ENCODE results near the gene BNIP3.

BNIP3 gene, protein sequence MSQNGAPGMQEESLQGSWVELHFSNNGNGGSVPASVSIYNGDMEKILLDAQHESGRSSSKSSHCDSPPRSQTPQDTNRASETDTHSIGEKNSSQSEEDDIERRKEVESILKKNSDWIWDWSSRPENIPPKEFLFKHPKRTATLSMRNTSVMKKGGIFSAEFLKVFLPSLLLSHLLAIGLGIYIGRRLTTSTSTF

DNA sequence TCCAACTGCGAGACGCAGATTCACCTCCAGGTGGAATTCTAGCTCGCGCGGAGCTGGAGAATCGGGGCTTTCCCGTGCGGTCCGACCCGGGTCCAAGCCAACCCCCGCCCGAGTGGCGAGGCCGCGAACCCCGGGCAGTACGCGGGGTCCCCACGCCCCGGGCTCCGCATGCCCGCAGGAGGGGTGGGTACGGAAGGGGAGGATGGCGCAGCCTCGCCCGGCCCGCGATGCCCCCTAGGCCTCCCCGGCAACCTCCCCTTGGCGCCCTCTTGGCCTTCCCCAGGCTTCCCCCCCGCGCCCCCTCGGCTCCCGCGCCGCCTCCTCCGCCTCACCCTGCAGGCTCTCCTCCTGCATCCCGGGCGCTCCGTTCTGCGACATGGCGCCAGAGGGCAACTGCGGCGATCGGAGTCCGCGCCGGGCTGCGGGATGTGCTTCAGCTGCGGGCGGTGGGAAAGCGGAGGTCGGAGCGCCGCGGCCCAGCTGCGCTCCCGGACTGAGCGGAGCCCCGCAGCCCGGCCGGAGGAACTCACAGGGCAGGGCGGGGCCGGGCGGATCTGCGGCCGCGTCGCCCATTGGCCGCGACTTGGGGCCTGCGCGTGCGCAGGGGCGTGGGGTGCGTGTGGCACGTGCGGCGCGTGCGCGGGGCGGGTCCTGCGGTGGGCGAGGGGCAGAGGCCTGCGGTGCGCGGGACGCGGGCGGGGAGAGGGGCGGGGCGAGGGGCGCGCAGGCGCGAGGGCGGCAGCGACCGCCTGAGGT lies at the start of gene BNIP3:
TSS of gene BNIP3 (minus strand) at position 495 of the 756 bp plus-strand sequence. CDS start at position 378, 117 bp downstream.
- DNase-seq = peak; percentile 64

DNA sequence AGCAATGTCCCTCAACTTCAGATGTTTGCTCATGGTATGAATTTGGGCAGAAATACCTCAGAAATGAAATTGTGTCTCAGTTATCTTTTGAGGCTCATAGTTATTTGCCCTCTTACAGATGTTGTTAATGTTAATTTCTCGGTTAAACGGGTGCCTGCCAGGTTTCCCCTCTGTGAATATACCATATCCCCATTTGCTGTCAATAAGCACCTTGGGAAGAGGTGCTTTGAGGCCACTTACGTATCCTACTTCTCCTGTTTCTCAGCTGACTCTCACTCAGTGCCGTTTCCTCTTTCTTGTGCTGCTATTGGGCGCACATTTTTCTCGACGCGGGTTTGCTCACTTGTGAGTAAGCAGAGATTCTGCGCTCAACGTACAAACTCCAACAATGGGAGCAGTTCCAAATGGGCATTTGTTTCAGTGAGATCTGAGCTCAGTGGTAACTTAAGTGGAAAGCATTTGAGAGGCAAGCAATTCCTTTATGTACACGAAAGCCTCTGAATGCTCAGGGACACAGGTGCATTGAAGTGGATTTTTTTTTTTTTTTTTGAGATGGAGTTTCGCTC lies 49.3 kb upstream of the BNIP3 start:
- peak; percentile 9 for DNase-seq

GRCh38 chr10:132028706-132029105 lies 47.0 kb upstream of the BNIP3 start:
- no peak for DNase-seq

- DNase-seq = no peak
Observed at GRCh38 chr10:132027423-132027983, 45.8 kb upstream of the BNIP3 start.

DNA sequence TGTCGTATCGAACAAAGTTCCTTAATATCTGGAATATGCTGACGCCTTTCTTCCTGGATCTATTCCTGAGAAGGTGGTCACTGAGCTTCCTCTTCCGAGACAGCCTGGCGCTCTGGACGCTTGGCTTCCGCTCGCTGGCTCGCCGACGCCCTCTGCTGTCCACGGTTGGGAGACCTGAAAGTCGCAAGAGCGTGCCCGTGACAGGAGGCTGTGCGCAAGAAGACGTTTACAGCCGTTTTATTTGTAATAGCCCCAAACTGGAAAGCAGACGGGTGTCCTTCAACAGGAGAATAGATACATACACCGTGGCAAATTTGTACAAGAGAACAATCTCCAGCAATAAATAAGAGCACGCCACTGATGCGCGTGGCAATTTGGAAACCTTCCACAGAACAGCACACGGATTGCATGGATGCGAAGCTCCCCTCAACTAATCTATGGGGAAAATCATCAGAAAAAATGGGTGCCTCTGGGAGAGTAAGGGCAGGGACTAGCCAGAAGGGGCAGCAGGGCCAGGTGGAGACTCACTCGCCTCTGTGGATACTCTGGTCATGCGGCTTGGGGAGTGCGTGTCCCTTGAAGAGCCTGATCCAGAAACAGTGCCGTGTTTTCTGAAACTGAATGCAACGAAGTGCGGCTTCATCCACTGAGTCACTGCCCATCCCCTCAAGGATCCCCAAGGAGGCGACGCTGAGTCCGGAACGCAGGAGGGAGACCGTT lies 41.5 kb upstream of the BNIP3 start:
- peak; percentile 59 for DNase-seq

DNA sequence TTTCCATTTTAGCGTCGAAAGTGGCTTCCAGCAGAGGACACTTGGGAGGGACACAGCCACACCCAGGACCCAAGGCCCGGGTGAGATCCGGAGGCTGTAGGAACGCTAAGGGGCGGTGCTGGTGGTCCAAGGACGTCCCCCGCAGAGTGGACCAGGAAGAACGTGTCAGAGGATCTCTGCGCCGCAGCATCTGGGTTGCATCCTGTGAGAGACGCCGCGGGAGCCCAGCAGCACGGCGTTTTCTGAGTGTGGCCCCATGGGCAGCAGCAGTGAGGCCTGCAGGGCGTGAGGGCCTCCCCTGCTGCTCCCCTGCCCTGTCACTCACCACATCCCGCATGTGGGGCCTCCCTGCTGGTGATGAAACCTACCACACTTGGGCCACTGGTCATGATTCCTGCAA lies 40.5 kb upstream of the BNIP3 start:
- no peak for DNase-seq

DNA sequence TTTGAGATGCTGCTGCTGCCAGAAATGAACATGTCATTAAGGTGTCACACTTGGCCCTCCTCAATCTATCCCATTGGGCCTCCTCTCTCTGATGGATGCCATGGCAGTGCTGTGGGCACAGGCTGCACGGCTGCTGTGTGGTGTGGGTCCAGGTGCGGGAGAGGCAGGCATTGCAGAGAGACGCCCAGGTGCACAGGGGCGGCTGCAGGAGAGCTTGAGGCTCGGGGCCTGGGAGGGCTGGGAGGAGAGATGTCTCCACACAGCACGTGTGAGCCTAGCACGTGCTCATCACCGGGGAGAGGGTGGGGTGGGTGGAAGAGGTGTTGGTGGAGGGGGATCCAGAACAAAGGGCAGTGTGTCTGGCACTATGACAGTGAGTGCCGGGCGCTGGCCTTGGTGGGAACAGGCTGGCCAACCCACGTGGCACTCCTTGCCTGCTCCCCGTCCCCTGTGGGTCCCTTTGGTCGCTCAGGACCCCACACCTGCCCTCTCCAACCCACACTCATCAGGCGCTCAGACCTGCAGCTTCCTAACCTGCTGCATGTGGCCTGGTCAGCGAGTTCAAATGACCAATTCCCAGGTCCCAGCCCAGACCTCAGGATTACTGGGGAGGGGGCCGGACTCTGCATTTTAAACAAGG lies 39.9 kb upstream of the BNIP3 start:
- DNase-seq = no peak

- no peak for DNase-seq
Observed at GRCh38 chr10:132021046-132021445, 39.3 kb upstream of the BNIP3 start.

DNA sequence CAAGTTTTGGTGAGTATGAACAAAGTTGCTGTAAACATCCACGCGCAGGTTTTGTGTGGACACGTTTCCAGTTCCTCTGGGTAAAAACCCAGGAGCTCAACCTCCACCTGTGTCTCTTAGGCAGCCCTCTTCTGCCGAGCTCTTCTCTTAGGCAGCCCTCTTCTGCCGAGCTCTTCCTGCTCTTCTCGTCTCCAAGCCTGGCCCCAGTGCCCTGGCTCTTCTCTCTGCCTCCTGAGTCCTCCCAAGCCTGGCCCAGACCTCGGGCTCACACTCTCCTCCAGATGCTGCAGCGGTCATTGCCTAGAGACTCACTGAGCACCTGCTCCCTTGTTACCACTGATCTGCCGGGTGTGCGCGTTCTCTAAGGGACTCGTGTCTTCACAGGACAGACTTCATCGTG lies 38.7 kb upstream of the BNIP3 start:
- DNase-seq = no peak

GRCh38 chr10:132019366-132019765 lies 37.6 kb upstream of the BNIP3 start:
- DNase-seq = no peak

DNA sequence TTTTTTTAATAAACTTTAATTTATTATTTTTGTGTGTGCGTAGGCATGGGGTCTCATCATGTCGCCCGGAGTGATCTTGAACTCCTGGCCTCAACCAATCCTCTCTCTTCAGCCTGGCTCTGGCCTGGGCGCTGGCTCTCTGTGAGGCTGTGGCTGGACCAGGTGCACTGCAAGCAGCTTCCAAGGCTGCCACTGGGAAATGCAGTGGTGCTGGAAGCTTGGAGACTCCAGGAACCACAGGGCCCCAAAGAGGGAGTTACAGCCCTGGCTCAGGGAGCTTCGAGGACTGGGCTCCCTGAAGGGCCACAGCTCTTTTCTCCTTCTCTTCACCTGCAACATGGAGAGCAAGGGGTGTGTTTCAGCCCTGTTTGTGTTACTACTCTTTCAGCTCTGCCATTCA lies 36.7 kb upstream of the BNIP3 start:
- DNase-seq = no peak

DNA sequence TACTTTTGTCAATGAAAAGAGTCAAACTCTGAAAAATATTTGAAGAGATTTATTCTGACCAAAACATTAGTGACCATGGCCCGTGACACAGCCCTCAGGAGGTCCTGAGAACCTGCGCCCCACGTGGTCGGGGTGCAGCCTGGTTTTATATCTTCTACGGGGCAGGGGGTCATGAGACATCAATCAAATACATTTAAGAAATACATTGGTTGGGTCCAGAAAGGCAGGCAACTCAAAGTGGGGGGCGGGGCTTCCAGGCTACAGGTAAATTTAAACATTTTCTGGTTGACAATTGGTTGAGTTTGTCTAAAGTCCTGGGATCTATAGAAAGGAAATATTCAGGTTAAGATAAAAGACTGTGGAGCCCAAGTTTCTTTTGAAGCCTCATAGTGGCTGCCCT lies 34.8 kb upstream of the BNIP3 start:
- no peak for DNase-seq

- DNase-seq = no peak
Observed at GRCh38 chr10:132011445-132011844, 29.7 kb upstream of the BNIP3 start.

GRCh38 chr10:132011024-132011423 lies 29.3 kb upstream of the BNIP3 start:
- DNase-seq = no peak

DNA sequence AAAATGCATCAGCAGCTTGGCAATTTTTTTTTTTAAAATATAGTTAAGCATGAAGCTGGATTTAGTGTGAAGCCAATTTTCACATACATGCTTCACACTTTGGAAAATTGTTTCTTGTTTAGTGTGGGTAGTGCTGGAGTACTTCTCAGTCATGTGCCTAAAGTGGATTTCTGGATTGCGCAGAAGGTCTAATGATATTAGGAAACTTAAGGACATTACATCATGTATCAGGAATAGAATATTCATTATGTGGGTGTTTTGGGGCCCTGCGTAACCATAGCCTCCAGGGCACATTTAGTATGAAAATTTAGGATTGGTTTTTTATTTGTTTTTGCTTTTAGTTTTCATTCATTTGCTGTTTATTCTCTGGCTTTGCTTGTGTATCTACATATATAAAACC lies 28.8 kb upstream of the BNIP3 start:
- no peak for DNase-seq

DNA sequence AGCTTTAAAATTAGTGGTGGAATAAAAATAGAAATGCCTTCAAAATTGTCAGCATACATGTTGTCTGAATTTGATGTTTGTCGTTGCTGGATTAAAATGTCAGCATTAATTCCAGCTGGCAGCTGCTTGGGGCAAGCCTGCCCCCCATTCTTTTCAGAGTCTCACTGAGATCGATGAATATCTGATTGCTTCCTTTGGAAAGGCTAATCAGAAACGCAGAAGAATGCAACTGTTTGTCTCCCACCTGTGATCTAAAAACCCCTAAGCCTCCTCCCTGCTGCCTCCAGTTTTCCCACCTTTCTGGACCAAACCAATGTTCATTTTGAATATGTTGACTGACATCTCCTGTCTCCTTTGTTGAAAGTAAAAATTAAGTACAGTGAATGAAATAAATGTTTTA lies 27.9 kb upstream of the BNIP3 start:
- no peak for DNase-seq

DNA sequence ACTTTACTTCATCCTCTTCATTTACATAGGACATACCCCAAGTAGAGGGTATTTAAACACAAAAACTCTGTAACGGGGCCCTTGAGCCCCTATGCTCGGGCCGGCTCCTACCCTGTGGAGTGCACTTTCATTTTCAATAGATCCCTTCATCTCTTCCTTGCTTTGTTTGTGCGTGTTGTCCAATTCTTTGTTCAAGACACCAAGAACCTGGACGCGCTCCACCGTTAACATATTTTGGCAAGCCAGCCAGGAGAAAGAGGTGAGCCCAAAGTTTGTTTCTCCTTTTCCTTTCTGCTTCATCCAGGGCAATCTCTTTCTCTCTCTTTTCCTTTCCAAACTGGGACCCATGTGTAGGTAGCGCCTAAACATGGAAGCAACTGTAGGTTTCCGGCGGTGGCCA lies 26.0 kb upstream of the BNIP3 start:
- no peak for DNase-seq

- DNase-seq = no peak
Observed at GRCh38 chr10:132006966-132007365, 25.2 kb upstream of the BNIP3 start.

DNA sequence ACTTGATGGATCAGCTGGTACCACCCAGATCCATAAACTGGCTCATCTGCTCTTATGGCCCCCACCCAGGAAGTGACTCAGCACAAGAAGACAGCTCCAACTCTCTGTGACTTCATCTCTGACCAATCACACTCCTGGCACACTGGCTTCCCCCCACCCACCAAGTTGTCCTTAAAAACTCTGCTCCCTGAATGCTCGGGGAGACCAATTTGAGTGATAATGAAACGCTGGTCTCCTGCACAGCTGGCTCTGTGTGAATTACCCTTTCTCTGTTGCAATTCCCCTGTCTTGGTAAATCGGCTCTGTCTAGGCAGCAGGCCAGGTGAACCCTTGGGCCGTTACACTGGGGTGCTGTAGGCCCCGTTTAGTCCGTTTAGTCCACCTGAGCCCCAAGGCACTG lies 23.4 kb upstream of the BNIP3 start:
- DNase-seq = no peak

- no peak for DNase-seq
Observed at GRCh38 chr10:132004052-132004451, 22.3 kb upstream of the BNIP3 start.

DNA sequence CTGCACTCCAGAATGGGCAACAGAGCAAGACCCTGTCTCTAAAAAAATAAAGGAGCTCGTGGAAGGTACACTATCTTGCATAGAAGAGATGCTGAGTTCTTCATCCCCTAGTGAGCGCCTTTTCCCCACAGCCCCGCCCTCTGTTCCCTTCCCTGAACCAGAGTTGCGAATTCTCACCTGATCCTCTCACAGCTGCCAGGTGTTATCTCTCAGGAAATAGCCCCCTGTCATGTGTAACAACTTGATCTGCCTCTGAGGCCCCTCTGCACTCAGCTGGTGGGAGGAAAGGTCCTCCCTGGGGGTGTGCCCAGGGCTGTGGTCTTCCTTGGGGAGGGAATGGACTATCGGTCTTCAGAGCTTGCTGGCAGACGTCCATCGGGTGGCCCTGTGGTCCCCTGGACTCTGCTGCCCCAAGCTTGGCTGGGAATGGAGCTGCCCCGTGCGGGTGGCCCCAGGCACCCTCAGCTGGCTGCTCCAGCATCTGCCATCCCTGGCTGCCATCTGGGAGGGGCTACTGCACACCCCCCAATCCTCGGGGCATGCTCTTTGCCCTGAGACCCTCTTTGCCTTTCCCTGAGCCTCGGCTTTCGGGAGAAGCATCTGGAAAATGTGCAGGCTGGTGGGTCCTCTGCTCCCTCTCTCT lies 21.7 kb upstream of the BNIP3 start:
- no peak for DNase-seq

- no peak for DNase-seq
Observed at GRCh38 chr10:132002004-132002403, 20.3 kb upstream of the BNIP3 start.

Data from NCI-H510A treated with DMSO at 0.1 percent for 48 hours (cell line).